Measurements from ENCODE around the gene EPOP.

Gene EPOP

DNA sequence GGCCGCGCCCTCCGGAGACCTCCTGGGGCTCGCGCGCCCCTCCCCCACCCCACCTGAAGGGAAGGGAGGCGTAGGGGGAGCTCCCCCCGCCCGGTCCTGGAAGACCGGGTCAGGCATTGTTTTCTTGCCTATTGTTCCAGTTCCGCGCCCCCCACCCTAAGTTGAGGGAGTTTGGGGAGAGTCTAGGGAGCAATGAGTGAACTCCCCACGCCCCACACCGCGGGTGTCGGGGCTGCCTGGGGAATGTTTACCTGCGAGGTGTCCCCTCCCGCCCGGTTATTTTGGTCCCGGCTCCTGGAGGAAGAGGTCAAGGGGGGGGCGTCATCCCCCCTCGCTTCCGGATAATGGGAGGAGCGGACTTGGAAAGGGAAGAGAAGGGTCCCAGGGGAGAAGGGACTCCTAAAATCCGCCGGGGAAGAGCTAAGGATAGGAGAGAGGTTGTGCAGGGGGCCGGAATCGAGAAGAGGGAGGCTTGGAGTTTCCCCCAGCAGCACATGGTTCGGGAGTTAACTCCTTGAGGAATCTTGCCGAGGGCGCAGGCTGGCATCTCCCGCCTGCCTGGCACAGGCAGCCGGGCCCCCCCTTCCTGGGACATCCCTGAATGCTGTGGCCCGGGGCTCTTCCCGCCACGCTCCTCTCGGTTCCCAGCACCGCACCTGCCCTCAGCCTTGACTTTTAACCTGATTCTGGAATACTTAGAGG, 31.2 kb upstream of the EPOP start:
- no peak for DNase-seq (ENCODE audit: low read depth in 2 of 2)

DNA sequence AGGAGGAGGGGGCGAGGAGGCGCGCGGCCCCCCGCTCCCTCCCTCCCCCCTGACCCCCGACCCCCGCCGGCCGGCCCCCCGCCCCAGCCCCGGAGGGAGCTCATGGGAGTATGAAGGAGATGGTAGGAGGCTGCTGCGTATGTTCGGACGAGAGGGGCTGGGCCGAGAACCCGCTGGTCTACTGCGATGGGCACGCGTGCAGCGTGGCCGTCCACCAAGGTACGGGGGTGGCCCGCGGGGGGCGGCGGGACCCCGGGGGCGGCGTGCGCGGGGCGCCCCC, 30.7 kb upstream of the EPOP start:
- no peak for DNase-seq (ENCODE audit: low read depth in 2 of 2)

DNA sequence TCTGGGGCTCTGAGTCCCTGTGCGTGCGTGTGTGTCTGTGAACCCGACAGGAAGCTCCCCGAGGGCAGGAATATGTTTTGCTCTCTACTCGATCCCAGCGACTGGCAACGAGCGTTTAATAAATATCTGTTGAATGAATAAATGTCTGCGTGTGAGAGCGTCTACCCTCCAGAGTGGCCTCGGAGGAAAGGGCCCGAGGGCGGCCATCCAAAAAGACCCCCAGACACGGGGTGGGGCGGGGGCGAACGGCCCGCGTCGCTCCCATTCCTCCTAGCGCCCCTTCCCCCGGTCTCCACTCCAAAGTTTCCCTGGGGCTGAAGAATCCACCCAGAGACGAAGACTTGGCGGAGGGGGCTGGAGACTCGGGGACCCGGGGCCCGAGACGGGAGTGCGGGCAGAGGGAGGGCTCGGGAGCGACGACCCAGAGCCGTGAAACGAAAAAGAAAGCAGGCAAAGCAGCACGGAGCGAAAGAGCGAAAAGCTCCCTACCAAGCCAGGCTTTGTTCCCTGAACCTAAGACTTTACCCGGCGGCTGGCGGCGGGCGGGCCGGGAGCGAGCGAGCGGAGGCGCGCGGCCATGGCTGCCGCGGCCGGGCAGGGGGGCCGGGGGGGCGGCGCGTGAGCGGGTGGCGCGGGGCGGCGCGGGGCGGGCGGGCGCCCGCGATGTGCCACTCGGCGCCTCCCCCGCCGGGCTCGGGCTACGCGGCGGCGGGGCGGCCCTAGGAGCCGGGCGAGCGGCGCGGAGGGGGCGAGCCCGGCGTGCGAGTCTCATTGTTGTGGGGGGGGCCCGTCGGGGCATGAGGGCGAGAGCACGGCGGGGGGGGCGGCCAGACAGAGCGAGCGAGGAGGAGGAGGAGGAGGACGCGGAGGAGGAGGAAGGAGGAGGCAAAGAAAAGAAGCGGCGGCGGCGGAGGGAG, 30.1 kb upstream of the EPOP start, which contains the start of gene MLLT6:
Gene MLLT6, plus strand, starts transcription at position 668 of the 917 bp plus-strand sequence. CDS start 360 bp downstream, outside the sequence.
- peak; percentile 47 to 49 for DNase-seq (ENCODE audit: low read depth in 2 of 2)

- no peak for DNase-seq (ENCODE audit: low read depth in 2 of 2)
These were observed 29.2 kb upstream of the EPOP start for GRCh38 chr17:38703742-38704605.

- DNase-seq (ENCODE audit: low read depth in 2 of 2), result no peak
These were observed 28.4 kb upstream of the EPOP start for GRCh38 chr17:38702916-38703741.

GRCh38 chr17:38702166-38702915, 27.6 kb upstream of the EPOP start:
- DNase-seq (ENCODE audit: low read depth in 2 of 2), result peak; percentile 54 to 58

DNA sequence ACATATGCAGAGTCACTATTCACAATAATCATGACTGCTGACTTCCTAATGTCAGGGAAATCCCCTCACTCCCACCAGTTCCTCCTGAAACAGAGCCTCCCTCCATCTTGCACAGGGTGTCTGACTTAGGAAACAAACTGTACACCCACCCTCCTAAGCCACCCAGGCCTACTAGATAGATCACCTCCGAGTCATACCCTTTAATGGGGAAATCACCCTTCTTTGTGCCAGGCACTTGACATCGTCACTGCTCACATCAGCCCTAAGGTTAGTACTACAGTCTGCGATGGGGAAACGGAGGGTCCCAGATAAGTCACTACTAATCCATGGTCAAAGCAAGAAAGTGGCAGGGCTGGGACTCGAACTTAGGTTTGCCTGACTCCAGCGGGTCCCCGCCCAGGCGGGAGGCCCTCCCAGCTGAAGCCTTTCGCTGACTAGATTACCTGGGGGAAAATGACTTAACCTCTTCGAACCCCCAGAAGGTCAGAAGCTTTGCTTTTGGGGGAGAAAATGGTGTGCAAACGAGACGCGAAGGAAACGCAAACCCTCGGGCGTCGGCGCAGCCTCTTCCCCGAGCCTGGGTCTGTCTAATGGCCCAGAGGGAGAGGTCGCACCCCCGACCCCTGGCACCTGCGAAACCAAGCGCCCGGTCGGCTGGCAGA, 26.9 kb upstream of the EPOP start:
- DNase-seq (ENCODE audit: low read depth in 2 of 2), result no peak

DNA sequence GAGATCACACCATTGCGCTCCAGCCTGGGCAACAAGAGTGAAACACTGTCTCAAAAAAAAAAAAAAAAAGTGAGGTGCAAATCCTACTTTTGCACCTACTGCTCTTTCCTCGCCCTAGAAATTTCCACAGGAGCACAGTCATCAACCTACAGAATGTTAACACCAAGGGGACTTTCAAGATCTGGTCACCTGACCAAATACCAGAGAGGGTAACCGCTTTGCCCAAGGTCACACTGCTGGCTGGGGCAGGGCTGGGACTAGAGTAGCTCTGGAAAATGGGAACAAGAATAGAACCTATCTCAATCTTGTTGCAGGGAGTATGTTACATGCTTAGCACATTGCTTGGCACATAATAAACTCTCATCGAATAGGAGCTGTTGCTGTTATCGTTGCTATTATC, 24.0 kb upstream of the EPOP start:
- no peak for DNase-seq (ENCODE audit: low read depth in 2 of 2)

DNA sequence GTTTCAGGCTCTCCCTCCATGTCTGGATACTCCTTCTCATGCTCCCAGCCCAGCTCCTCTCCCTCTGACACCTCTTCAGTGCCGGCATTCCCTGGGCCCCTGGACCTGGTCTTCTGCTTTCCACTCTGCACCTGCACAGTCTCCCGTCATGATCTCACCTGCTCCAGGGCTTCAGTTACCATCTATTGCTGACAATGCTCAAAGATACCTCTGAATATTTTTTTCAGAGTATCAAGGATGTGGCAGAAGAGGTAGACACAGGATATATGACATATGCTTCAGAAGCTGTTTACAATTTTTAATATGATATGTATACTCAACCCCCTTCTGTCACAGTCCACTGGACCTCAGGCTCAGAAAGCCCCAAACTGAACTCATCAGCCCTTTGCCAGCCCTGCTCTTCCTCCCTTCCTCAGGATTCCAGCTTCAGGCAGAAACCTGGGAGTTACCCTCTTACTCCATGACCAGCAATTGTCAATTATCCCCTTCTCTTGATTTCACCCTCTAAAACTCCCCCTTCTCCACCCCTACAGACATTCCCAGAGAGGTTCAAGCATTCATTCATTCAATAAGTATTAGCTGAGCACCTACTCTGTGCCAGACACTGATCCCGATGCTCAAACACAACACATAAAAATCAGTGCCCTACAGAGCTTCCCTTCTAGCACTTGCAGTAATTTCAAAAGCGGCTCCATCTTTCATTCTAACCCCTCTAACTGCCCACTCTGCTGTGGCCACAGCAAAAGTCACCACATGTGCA, 22.5 kb upstream of the EPOP start:
- DNase-seq (ENCODE audit: low read depth in 2 of 2), result no peak

- no peak for DNase-seq (ENCODE audit: low read depth in 2 of 2)
These were observed 19.1 kb upstream of the EPOP start for GRCh38 chr17:38693700-38694329.

DNA sequence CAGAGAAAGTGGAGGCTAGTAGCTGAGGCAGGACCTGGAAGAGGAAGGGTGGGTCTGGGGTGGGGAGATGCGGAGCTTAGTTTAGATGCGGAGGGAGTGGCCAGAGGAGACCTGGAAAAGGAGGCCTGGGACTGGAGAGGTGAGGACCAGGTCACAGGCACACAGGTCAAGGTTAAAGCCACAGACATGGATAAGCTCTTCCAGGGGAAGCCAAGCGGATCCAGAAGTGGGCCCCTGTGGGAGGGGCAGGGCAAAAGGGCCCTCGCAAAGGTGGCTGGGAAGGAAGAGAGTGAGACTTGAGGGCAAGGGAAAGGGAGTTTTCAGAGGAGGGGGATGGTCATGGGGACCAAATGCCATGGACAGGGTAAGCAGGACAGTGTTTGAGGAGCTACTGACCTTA, 16.4 kb upstream of the EPOP start:
- DNase-seq (ENCODE audit: low read depth in 2 of 2), result no peak

- DNase-seq (ENCODE audit: low read depth in 2 of 2), result no peak
These were observed 15.6 kb upstream of the EPOP start for GRCh38 chr17:38690386-38690785.

- DNase-seq (ENCODE audit: low read depth in 2 of 2), result no peak
These were observed 12.5 kb upstream of the EPOP start for GRCh38 chr17:38687286-38687685.

- no peak for DNase-seq (ENCODE audit: low read depth in 2 of 2)
These were observed 10.7 kb upstream of the EPOP start for GRCh38 chr17:38685491-38685890.

GRCh38 chr17:38681096-38681495, 6.3 kb upstream of the EPOP start:
- DNase-seq (ENCODE audit: low read depth in 2 of 2), result no peak

GRCh38 chr17:38677819-38678218, 3.1 kb upstream of the EPOP start:
- DNase-seq (ENCODE audit: low read depth in 2 of 2), result no peak

DNA sequence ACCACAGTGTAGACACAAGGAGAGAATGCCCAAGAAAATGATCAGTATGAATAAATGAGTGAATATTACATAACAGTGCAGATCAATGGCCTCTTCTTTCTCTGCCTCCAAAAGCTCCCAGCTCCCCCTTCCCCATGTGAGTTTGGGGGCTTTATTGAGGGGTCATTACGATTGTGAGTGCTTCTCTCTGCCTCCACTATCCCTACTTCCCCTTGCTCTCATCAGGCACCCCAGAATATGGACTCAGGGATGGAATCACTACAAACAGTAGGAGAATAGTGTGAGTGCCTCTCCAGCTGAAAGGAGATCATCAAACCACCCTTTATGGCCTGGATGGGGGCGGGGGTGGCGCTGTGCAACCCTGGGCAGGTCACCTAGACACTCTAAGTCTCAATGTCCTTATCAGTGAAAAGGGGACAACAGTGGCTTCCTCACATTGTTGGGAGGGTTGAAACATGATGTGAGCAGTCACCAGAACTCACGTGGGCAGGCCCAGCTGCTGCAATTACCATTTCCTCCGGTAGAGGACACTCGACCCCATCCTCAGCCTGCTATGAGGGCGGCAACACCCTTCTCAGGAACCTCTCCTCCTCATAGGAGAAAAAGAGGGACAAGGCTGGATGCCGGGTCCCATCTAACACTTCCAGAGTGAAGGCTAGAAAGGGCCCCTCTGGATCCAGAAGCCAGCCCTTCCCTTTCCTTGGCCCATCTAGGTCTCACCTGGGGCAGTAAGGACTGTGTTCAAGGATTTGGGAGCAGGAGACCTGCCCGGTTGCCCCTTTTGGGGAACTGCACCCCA, 2.1 kb upstream of the EPOP start:
- DNase-seq (ENCODE audit: low read depth in 2 of 2), result peak; percentile 34 to 44

All from fibroblast of skin of left biceps (primary cell).